Activated T-helper 2 cell treated with anti-CD3 and anti-CD28 coated beads, Interferon-gamma antibody, Interleukin-2, Interleukin-4, amounts not matched to agents 10 μg/mL and 5 μg/mL and 100 μg/mL, durations not matched to agents 14 hours and 24 hours and 36 hours (primary cell): Measurements from ENCODE around the gene TMEFF2. TPM values are rescaled to one million over a fixed set of nuclear protein-coding genes. Genes with fewer than 3 reads are reported as not detected.

ENCODE experiments used
- DNase-seq: peaks from one replicate; pipeline ENCODE4 v3.0.0; 2021; ENCODE audit warnings: low spot score
- H3K27ac Mint-ChIP-seq: one replicate; pipeline ENCODE4 v1.8.0; 2021; ENCODE audit warnings: mixed read lengths
- H3K27me3 Mint-ChIP-seq: one replicate; pipeline ENCODE4 v1.8.0; 2021; ENCODE audit warnings: low read depth, mixed read lengths
- H3K36me3 Mint-ChIP-seq: one replicate; pipeline ENCODE4 v1.8.0; 2021; ENCODE audit warnings: low read depth, mixed read lengths
- H3K4me1 Mint-ChIP-seq: one replicate; pipeline ENCODE4 v1.8.0; 2021; ENCODE audit warnings: low read depth, mixed read lengths
- H3K4me3 Mint-ChIP-seq: one replicate; pipeline ENCODE4 v1.8.0; 2021; ENCODE audit warnings: low read depth, mild to moderate bottlenecking, moderate library complexity, mixed read lengths
- H3K9me3 Mint-ChIP-seq: one replicate; pipeline ENCODE4 v1.8.0; 2021; ENCODE audit warnings: mixed read lengths
- intact Hi-C: fragments of 100-400 bp; cut with micrococcal nuclease; formaldehyde crosslinking; loops from one replicate; pipeline ENCODE4 v1.15.1; 2023
- total RNA-seq: library from RNA; stranded (reverse); gene quantifications from 2 replicates; pipeline ENCODE4 v1.2.3, GENCODE V29; 2022

TMEFF2 gene
- total RNA-seq, 1 donor from 2014 or later = not detected

- Mint-ChIP-seq H3K36me3 (no peaks in the 10 kb centered on the region), H3K4me1 (no peaks in the 10 kb centered on the region), H3K4me3 (no peak overlapping the region), H3K27ac (no peak overlapping the region), H3K9me3 (no peaks in the 10 kb centered on the region), H3K27me3 (peaks cover 8% of the 10 kb centered on the region)
- DNase-seq = no peak
- intact Hi-C loops = no loop called here
Observed at GRCh38 chr2:192010073-192010472, 184.7 kb downstream of the TMEFF2 start.

DNA sequence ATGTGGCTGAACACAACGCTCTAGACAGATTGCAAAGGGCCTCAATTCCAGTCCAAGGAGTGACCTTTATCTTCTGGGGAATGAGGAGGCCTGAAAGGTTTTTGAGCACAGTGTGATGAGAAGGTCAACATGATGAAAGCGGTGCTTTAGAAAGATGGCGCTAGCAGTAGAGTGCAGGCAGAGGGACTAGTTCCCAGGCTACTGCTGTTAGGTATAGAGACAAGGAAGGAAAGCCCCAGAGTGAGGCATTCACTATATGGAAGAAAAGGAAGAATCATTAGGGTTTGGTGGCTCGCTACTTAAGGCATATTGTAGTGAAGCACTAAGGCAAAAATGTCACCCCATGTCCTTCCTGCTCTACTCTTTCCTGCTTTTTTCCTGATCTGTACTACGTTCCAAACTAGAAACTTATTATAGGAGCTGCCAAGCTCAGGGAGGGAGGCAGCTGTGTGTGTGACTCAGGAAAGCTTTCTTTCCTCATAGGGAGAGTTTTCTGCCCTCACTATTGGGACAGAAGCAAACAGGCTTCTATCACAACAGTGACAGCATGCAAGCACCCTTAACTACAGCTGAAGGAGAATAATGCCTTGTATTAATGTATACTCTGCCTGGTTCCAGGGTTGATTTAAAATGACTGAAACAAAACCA, 187.0 kb downstream of the TMEFF2 start:
- intact Hi-C loops = no loop called here
- Mint-ChIP-seq H3K27me3 (peaks cover 8% of the 10 kb centered on the region), H3K4me3 (no peak overlapping the region), H3K9me3 (no peaks in the 10 kb centered on the region), H3K27ac (no peak overlapping the region), H3K4me1 (no peaks in the 10 kb centered on the region), H3K36me3 (no peaks in the 10 kb centered on the region)
- no peak for DNase-seq

GRCh38 chr2:192005211-192005610, 189.5 kb downstream of the TMEFF2 start:
- no peak overlapping the region for H3K4me3 Mint-ChIP-seq
- intact Hi-C loops = no loop called here
- no peaks in the 10 kb centered on the region for H3K4me1 Mint-ChIP-seq

GRCh38 chr2:192004188-192004963, 190.4 kb downstream of the TMEFF2 start:
- Mint-ChIP-seq H3K4me3 (no peak overlapping the region), H3K36me3 (no peaks in the 10 kb centered on the region), H3K27me3 (peaks cover 5% of the 10 kb centered on the region), H3K9me3 (no peaks in the 10 kb centered on the region), H3K27ac (no peak overlapping the region), H3K4me1 (no peaks in the 10 kb centered on the region)
- DNase-seq = no peak
- intact Hi-C loops = no loop called here

More at GRCh38 chr2:192005211-192005610, 189.5 kb downstream of the TMEFF2 start:
- Mint-ChIP-seq H3K27ac (no peak overlapping the region), H3K9me3 (no peaks in the 10 kb centered on the region), H3K36me3 (no peaks in the 10 kb centered on the region), H3K27me3 (peaks cover 5% of the 10 kb centered on the region)
- no peak for DNase-seq

DNA sequence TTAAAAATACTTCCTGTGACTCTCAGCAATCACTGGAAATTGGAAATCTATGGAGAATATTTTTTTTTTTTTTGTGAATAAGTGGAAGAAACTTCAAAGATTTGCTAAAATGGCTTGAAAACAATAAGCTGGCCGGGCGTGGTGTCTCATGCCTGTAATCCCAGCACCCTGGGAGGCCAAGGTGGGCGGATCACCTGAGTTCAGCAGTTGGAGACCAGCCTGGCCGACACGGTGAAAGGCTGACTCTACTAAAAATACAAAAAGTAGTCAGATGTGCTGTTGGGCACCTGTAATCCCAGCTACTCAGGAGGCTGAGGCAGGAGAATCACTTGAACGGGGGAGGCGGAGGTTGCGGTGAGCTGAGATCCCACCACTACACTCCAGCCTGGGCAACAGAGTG, 192.3 kb downstream of the TMEFF2 start:
- no peaks in the 10 kb centered on the region for H3K4me1 Mint-ChIP-seq
- H3K36me3 Mint-ChIP-seq = no peaks in the 10 kb centered on the region
- intact Hi-C loops = no loop called here

GRCh38 chr2:192000196-192000980, 194.3 kb downstream of the TMEFF2 start:
- H3K4me1 Mint-ChIP-seq = no peaks in the 10 kb centered on the region
- no peak overlapping the region for H3K4me3 Mint-ChIP-seq
- peaks cover 2% of the 10 kb centered on the region for H3K27me3 Mint-ChIP-seq
- no peak overlapping the region for H3K27ac Mint-ChIP-seq
- H3K9me3 Mint-ChIP-seq = no peaks in the 10 kb centered on the region
- H3K36me3 Mint-ChIP-seq = no peaks in the 10 kb centered on the region
- DNase-seq = no peak
- intact Hi-C loops = no loop called here

More for the DNA sequence above, 192.3 kb downstream of the TMEFF2 start:
- Mint-ChIP-seq H3K9me3 (no peaks in the 10 kb centered on the region), H3K27me3 (peaks cover 3% of the 10 kb centered on the region), H3K27ac (no peak overlapping the region), H3K4me3 (no peak overlapping the region)
- DNase-seq = no peak

DNA sequence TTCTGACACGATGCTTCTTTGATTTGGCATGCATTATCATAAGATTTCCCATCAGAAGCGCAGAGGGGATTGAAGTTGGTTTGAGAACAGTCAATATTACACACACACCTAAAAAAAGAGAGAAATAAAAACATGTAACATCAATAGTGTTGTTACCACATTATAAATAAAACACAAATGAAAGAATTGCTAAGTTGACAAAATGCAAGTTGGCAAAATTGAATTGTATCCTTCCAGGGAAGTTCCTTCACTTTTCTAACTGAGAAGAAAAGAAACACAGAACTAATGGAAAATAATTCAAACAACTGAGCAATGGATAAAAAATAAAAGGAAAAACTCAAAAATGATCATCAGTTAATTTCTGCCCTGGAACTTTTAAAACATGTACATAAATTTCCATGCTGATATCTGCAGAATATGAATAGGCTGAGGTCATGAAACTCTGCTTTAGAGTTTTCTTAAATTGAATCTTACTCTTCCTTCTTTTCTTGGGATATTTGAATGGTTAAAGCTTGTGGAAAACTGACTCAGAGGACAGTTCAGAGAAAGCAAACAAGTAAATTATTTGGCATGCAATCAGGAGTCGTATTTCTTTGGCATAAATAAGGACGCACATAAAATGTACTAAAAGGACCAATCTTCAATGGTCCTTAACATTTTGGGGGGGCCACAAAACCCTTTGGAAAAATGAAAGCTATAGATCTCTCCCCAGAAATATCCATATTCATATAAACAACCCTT, 195.5 kb downstream of the TMEFF2 start:
- Mint-ChIP-seq H3K36me3 (no peaks in the 10 kb centered on the region), H3K4me3 (no peak overlapping the region), H3K27ac (no peak overlapping the region), H3K27me3 (no peaks in the 10 kb centered on the region), H3K9me3 (no peaks in the 10 kb centered on the region), H3K4me1 (no peaks in the 10 kb centered on the region)
- no peak for DNase-seq
- intact Hi-C loops = no loop called here

DNA sequence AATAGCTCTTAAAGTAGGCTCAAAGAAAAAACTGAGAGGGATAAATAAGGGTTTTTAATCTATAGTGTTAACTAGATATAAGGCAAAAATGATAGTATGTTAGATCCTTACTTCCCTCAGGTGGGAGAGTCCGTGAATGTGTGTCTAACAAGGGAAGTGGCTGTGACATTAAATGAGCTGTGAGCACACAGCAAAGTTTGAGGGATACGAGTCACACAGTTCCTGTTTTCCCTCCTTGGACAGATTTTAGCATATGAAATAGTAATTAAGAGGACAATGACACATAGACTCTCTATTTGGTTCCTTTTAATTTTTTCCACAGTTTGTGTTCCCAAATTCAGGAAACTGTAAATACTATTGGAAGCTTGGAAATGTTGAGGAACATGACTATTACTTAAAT, 199.4 kb downstream of the TMEFF2 start:
- Mint-ChIP-seq H3K4me1 (no peaks in the 10 kb centered on the region), H3K27ac (no peak overlapping the region), H3K27me3 (no peaks in the 10 kb centered on the region), H3K9me3 (no peaks in the 10 kb centered on the region), H3K4me3 (no peak overlapping the region), H3K36me3 (no peaks in the 10 kb centered on the region)
- DNase-seq = no peak
- intact Hi-C loops = no loop called here

- Mint-ChIP-seq H3K27me3 (no peaks in the 10 kb centered on the region), H3K27ac (no peak overlapping the region), H3K9me3 (no peaks in the 10 kb centered on the region), H3K36me3 (no peaks in the 10 kb centered on the region), H3K4me1 (no peaks in the 10 kb centered on the region), H3K4me3 (no peak overlapping the region)
- DNase-seq = no peak
- intact Hi-C loops = no loop called here
Observed at GRCh38 chr2:191994749-191995148, 200.0 kb downstream of the TMEFF2 start.

GRCh38 chr2:191991442-191991841, 203.3 kb downstream of the TMEFF2 start:
- Mint-ChIP-seq H3K4me3 (no peak overlapping the region), H3K27ac (no peak overlapping the region), H3K36me3 (no peaks in the 10 kb centered on the region), H3K27me3 (no peaks in the 10 kb centered on the region), H3K4me1 (no peaks in the 10 kb centered on the region), H3K9me3 (no peaks in the 10 kb centered on the region)
- intact Hi-C loops = no loop called here
- no peak for DNase-seq

GRCh38 chr2:191985740-191986139, 209.0 kb downstream of the TMEFF2 start:
- no peak for DNase-seq
- no peak overlapping the region for H3K4me3 Mint-ChIP-seq
- intact Hi-C loops = no loop called here
- H3K27me3 Mint-ChIP-seq = peaks cover 3% of the 10 kb centered on the region
- no peaks in the 10 kb centered on the region for H3K36me3 Mint-ChIP-seq
- H3K9me3 Mint-ChIP-seq = no peaks in the 10 kb centered on the region
- H3K27ac Mint-ChIP-seq = no peak overlapping the region
- H3K4me1 Mint-ChIP-seq = no peaks in the 10 kb centered on the region

GRCh38 chr2:191983591-191983990, 211.1 kb downstream of the TMEFF2 start:
- no peaks in the 10 kb centered on the region for H3K9me3 Mint-ChIP-seq
- no peak overlapping the region for H3K27ac Mint-ChIP-seq
- no peaks in the 10 kb centered on the region for H3K36me3 Mint-ChIP-seq
- H3K4me3 Mint-ChIP-seq = no peak overlapping the region
- no peaks in the 10 kb centered on the region for H3K4me1 Mint-ChIP-seq
- no peak for DNase-seq
- intact Hi-C loops = no loop called here
- peaks cover 3% of the 10 kb centered on the region for H3K27me3 Mint-ChIP-seq
